Measurements from ENCODE around the gene ABCA4. TPM values are rescaled to one million over a fixed set of nuclear protein-coding genes. Genes with fewer than 3 reads are reported as not detected.

The ABCA4 gene
- total RNA-seq, 1 donor from 2014 or later, result 1.2 TPM

DNA sequence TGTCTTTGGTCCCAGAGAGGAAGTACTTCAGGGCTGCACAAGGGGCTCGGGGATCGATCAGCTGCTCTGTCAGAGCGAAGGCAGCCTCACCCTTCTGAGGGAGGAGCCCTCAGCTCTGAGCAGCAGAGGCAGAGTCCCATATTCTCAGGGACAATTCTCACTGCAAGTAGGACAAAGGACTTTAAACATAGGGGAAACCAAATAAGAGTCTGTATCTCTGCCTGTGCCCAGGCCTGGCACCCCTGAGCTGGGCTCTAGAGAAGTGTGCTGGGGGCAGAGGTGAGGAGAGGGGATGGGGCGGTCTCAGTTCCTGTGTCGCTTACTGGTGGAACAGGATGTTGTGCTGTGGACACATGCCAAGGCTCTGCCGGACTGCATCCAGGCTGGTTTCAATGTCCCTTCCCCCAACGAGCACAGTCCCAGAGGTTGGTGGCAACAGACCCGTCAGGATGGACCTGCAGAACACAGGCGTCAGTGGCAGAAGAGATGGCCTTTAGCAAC lies 76.6 kb downstream of the ABCA4 start:
- Mint-ChIP-seq H3K9me3 (no peaks in the 10 kb centered on the region), H3K27me3 (ENCODE audit: insufficient read depth, low read depth) (peaks cover 3% of the 10 kb centered on the region), H3K4me3 (no peak overlapping the region), H3K36me3 (no peaks in the 10 kb centered on the region), H3K27ac (peak overlapping the region; percentile 54), H3K4me1 (peaks cover 31% of the 10 kb centered on the region)
- H3K9me3 ChIP-seq (ENCODE audit: low read depth), result no peaks in the 10 kb centered on the region
- no peaks in the 10 kb centered on the region for H3K79me2 ChIP-seq (ENCODE audit: low read depth)
- no peaks in the 10 kb centered on the region for H3K27me3 ChIP-seq
- H3K4me3 ChIP-seq, result no peak overlapping the region
- DNase-seq (ENCODE audit: low spot score), result no peak
- H3K9ac ChIP-seq, result no peak overlapping the region
- H3F3A ChIP-seq (ENCODE audit: low read depth), result peaks cover 13% of the 10 kb centered on the region
- H3K4me1 ChIP-seq, result peaks cover 15% of the 10 kb centered on the region
- no peak overlapping the region for H3K27ac ChIP-seq
- H4K20me1 ChIP-seq (ENCODE audit: low read depth), result no peaks in the 10 kb centered on the region
- peak overlapping the region; percentile 60 for H2AFZ ChIP-seq (replicated peaks)
- TF ChIP-seq EZH2 (IDR thresholded peaks at IDR 0.05), result no peak
- TF ChIP-seq, protein P1, sequence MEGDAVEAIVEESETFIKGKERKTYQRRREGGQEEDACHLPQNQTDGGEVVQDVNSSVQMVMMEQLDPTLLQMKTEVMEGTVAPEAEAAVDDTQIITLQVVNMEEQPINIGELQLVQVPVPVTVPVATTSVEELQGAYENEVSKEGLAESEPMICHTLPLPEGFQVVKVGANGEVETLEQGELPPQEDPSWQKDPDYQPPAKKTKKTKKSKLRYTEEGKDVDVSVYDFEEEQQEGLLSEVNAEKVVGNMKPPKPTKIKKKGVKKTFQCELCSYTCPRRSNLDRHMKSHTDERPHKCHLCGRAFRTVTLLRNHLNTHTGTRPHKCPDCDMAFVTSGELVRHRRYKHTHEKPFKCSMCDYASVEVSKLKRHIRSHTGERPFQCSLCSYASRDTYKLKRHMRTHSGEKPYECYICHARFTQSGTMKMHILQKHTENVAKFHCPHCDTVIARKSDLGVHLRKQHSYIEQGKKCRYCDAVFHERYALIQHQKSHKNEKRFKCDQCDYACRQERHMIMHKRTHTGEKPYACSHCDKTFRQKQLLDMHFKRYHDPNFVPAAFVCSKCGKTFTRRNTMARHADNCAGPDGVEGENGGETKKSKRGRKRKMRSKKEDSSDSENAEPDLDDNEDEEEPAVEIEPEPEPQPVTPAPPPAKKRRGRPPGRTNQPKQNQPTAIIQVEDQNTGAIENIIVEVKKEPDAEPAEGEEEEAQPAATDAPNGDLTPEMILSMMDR (IDR thresholded peaks at IDR 0.05), result no peak
- TF ChIP-seq EZH2phosphoT487 (IDR thresholded peaks at IDR 0.05), result no peak
- no peaks in the 10 kb centered on the region for H3K36me3 ChIP-seq
- no peak overlapping the region for H3K4me2 ChIP-seq

DNA sequence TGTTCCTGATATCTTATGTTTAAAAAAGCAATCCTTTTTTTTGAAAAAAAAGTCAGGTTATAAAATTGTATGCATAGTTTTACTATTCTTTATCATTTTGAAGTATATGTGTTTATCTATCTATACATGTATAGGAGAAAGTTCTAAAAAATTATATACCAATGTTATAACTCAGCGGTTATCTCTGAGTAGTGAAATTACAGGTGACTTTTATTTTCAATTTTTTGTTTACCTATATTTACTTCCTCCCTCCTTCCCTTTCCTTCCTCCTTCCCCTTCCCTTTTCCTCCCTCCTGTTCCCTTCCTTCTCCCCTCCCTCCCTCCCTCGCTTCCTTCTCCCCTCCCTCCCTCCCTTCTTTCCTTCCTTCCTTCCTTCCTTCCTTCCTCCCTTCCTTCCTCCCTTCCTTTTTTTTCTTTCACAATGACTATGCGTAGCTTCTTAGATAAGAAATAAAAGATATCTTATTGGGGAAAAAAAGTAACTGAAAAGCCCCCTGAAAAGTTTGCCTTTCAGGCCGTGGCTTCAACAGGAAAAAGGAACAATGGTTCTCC lies 77.1 kb downstream of the ABCA4 start:
- H3K4me3 ChIP-seq, result no peak overlapping the region
- Mint-ChIP-seq H3K36me3 (no peaks in the 10 kb centered on the region), H3K9me3 (no peaks in the 10 kb centered on the region), H3K27me3 (ENCODE audit: insufficient read depth, low read depth) (peaks cover 3% of the 10 kb centered on the region), H3K4me3 (no peak overlapping the region), H3K4me1 (peaks cover 30% of the 10 kb centered on the region), H3K27ac (no peak overlapping the region)
- H3F3A ChIP-seq (ENCODE audit: low read depth), result peaks cover 10% of the 10 kb centered on the region
- no peaks in the 10 kb centered on the region for H4K20me1 ChIP-seq (ENCODE audit: low read depth)
- no peak for TF ChIP-seq EZH2 (IDR thresholded peaks at IDR 0.05)
- no peak for TF ChIP-seq EZH2phosphoT487 (IDR thresholded peaks at IDR 0.05)
- TF ChIP-seq, protein P1 (IDR thresholded peaks at IDR 0.05), result no peak
- H3K4me2 ChIP-seq, result no peak overlapping the region
- peaks cover 13% of the 10 kb centered on the region for H3K4me1 ChIP-seq
- no peaks in the 10 kb centered on the region for H3K79me2 ChIP-seq (ENCODE audit: low read depth)
- H3K36me3 ChIP-seq, result no peaks in the 10 kb centered on the region
- no peak overlapping the region for H3K9ac ChIP-seq
- no peak for DNase-seq (ENCODE audit: low spot score)
- no peaks in the 10 kb centered on the region for H3K27me3 ChIP-seq
- H3K27ac ChIP-seq, result no peak overlapping the region
- peak overlapping the region; percentile 60 for H2AFZ ChIP-seq (replicated peaks)
- no peaks in the 10 kb centered on the region for H3K9me3 ChIP-seq (ENCODE audit: low read depth)

DNA sequence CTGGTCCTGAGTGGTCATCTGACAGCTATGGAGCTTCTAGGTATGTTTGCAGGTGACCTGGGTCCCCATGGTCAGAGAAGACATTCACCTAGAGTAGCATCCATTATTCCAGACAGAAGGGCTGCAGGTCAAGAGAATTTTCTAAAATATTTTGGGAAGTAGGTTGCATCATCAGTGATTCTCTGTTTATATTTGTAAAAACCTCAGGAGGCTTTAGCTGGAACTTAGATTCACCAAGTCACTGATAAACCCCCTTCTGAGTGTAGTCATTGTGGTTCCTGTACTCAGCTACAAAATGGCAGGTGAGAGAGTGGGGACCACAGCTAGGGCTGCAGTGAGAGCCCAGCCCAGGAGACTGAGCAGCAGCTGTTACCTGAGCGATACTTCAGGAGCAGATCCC lies 78.6 kb downstream of the ABCA4 start:
- Mint-ChIP-seq H3K27ac (no peak overlapping the region), H3K4me3 (no peak overlapping the region), H3K4me1 (peaks cover 22% of the 10 kb centered on the region), H3K36me3 (no peaks in the 10 kb centered on the region), H3K27me3 (ENCODE audit: insufficient read depth, low read depth) (peaks cover 3% of the 10 kb centered on the region), H3K9me3 (no peaks in the 10 kb centered on the region)
- Histone ChIP-seq H3K9me3 (ENCODE audit: low read depth) (no peaks in the 10 kb centered on the region), H2AFZ (replicated peaks) (no peak overlapping the region), H3K4me3 (no peak overlapping the region), H3K36me3 (no peaks in the 10 kb centered on the region), H3K9ac (no peak overlapping the region), H3K4me2 (no peak overlapping the region), H3F3A (ENCODE audit: low read depth) (no peaks in the 10 kb centered on the region), H4K20me1 (ENCODE audit: low read depth) (no peaks in the 10 kb centered on the region), H3K27me3 (no peaks in the 10 kb centered on the region), H3K27ac (no peak overlapping the region), H3K4me1 (peaks cover 9% of the 10 kb centered on the region), H3K79me2 (ENCODE audit: low read depth) (no peaks in the 10 kb centered on the region)
- no peak for DNase-seq (ENCODE audit: low spot score)
- TF ChIP-seq, protein P1 (IDR thresholded peaks at IDR 0.05), result no peak
- TF ChIP-seq EZH2phosphoT487 (IDR thresholded peaks at IDR 0.05) (no peak), EZH2 (IDR thresholded peaks at IDR 0.05) (no peak)

Measured in neural progenitor cell (in vitro differentiated cells).